A673 (cell line): ENCODE data around the gene ARAP2. TPM values are rescaled to one million over a fixed set of nuclear protein-coding genes. Genes with fewer than 3 reads are reported as not detected.

Experiments
- BruUV-seq: library from RNA; stranded (reverse); fragments of 400-500 nt; replicated peaks from 2 replicates; lab custom pipeline; 2021; lab: Mats Ljungman, UMichigan
- CTCF ChIA-PET: fragments of 300-600 bp; sonication (Branson Sonifier 250); formaldehyde crosslinking; loops from one replicate; lab custom pipeline; 2022; ENCODE audit warnings: antibody characterized with exemption; lab: Charles Lee
- POLR2A ChIA-PET: fragments of 300-600 bp; sonication (Branson Sonifier 250); formaldehyde crosslinking; loops from one replicate; lab custom pipeline; 2022; ENCODE audit warnings: antibody characterized with exemption; ENCODE audit not compliant: low non-redundant PET; lab: Charles Lee
- DNase-seq: peaks from one replicate; pipeline ENCODE4 v3.0.0-alpha.2; 2015; ENCODE audit warnings: low spot score
- H3K27ac ChIP-seq: fragments of 200-600 bp; sonication (generic); 2 replicates; pipeline ENCODE4 v1.5.1; 2016; ENCODE audit warnings: mixed run types, low read depth, mild to moderate bottlenecking, mixed read lengths, antibody characterized with exemption, low read length; ENCODE audit not compliant: poor library complexity, severe bottlenecking
- H3K27me3 ChIP-seq: fragments of 200-600 bp; sonication (generic); replicated peaks from 2 replicates; pipeline ENCODE4 v1.6.1; 2017; ENCODE audit warnings: mixed run types, low read depth, mild to moderate bottlenecking, mixed read lengths, antibody characterized with exemption, low read length; ENCODE audit not compliant: insufficient read depth, poor library complexity
- H3K36me3 ChIP-seq: fragments of 200-600 bp; sonication (generic); 2 replicates; pipeline ENCODE4 v1.6.1; 2016; ENCODE audit warnings: mixed run types, mild to moderate bottlenecking, mixed read lengths, antibody characterized with exemption, low read length; ENCODE audit not compliant: insufficient read depth, poor library complexity, severe bottlenecking
- H3K4me1 ChIP-seq: fragments of 200-600 bp; sonication (generic); 2 replicates; pipeline ENCODE4 v1.6.1; 2017; ENCODE audit warnings: mixed run types, mild to moderate bottlenecking, mixed read lengths, antibody characterized with exemption, low read length; ENCODE audit not compliant: insufficient read depth, poor library complexity, severe bottlenecking
- H3K4me3 ChIP-seq: fragments of 200-600 bp; sonication (generic); 2 replicates; pipeline ENCODE4 v1.5.1; 2016; ENCODE audit warnings: low read depth, mixed run types, mild to moderate bottlenecking, mixed read lengths, low read length; ENCODE audit not compliant: poor library complexity, severe bottlenecking
- H3K9me3 ChIP-seq: fragments of 200-600 bp; sonication (generic); 2 replicates; pipeline ENCODE4 v1.6.1; 2016; ENCODE audit warnings: mixed run types, low read depth, mild to moderate bottlenecking, mixed read lengths, antibody characterized with exemption, low read length; ENCODE audit not compliant: poor library complexity, severe bottlenecking
- CTCF ChIP-seq: fragments of 300-800, 200-600 bp; sonication (generic); conservative IDR thresholded peaks from 2 replicates; pipeline ENCODE4 v1.5.1; 2017; ENCODE audit warnings: low read depth, mild to moderate bottlenecking, antibody characterized with exemption, low read length, moderate library complexity, mixed read lengths
- EZH2 ChIP-seq: fragments of 200-600 bp; sonication (generic); IDR thresholded peaks from 2 replicates; pipeline ENCODE4 v1.6.1; 2017; ENCODE audit warnings: borderline replicate concordance, low read depth, mild to moderate bottlenecking, mixed read lengths, antibody characterized with exemption, low read length; ENCODE audit not compliant: poor library complexity, severe bottlenecking
- intact Hi-C: fragments of 100-400 bp; cut with micrococcal nuclease; formaldehyde crosslinking; loops from one replicate; pipeline ENCODE4 v1.10.0; 2022; ENCODE audit not compliant: unreplicated experiment
- total RNA-seq: library from RNA; stranded (reverse); gene quantifications from 2 replicates; pipeline ENCODE4 v1.2.3, GENCODE V29; 2021

Gene ARAP2
- total RNA-seq, 1 experiment from 2014 or later = 0.06 TPM

GRCh38 chr4:36111172-36111571 is 133.1 kb downstream of the ARAP2 start:
- TF ChIP-seq EZH2 (no peak), CTCF (no peak)
- intact Hi-C loops = no loop called here
- H3K9me3 ChIP-seq = peaks cover 2% of the 10 kb centered on the region
- no peak overlapping the region for H3K4me3 ChIP-seq
- H3K36me3 ChIP-seq = no peaks in the 10 kb centered on the region
- POLR2A ChIA-PET = no interaction called here
- no peaks in the 10 kb centered on the region for H3K27me3 ChIP-seq
- H3K4me1 ChIP-seq = no peaks in the 10 kb centered on the region
- CTCF ChIA-PET = no interaction called here
- H3K27ac ChIP-seq = no peak overlapping the region
- DNase-seq = no peak
- BruUV-seq = no TSS peak

GRCh38 chr4:36099509-36099908 is 144.8 kb downstream of the ARAP2 start:
- POLR2A ChIA-PET = no interaction called here
- no peak for DNase-seq
- CTCF ChIA-PET = no interaction called here
- BruUV-seq = no TSS peak
- intact Hi-C loops = no loop called here
- no peaks in the 10 kb centered on the region for H3K36me3 ChIP-seq
- no peak overlapping the region for H3K4me3 ChIP-seq
- H3K9me3 ChIP-seq = peaks cover 6% of the 10 kb centered on the region
- no peak overlapping the region for H3K27ac ChIP-seq
- H3K27me3 ChIP-seq = no peaks in the 10 kb centered on the region
- TF ChIP-seq EZH2 (no peak), CTCF (no peak)
- no peaks in the 10 kb centered on the region for H3K4me1 ChIP-seq

- intact Hi-C loops = no loop called here
- H3K36me3 ChIP-seq = no peaks in the 10 kb centered on the region
- H3K4me1 ChIP-seq = no peaks in the 10 kb centered on the region
- POLR2A ChIA-PET = no interaction called here
- H3K27me3 ChIP-seq = no peaks in the 10 kb centered on the region
- BruUV-seq = no TSS peak
- CTCF ChIA-PET = no interaction called here
- no peak for DNase-seq
- peaks cover 6% of the 10 kb centered on the region for H3K9me3 ChIP-seq
- no peak overlapping the region for H3K4me3 ChIP-seq
- TF ChIP-seq CTCF = no peak
- TF ChIP-seq EZH2 = no peak
- H3K27ac ChIP-seq = no peak overlapping the region
Observed at GRCh38 chr4:36094995-36095394, 149.3 kb downstream of the ARAP2 start.
